GM18511 (cell line): ENCODE results near the gene TENM4.

Experiments
- ATAC-seq: cut with Tn5 transposase; IDR thresholded peaks from one replicate; pipeline ENCODE4 v1.9.1; 2021; ENCODE audit warnings: mild to moderate bottlenecking, moderate library complexity; ENCODE audit not compliant: unreplicated experiment

The TENM4 gene

GRCh38 chr11:79097246-79097875 lies 343.5 kb downstream of the TENM4 start:
- ATAC-seq = no peak

- no peak for ATAC-seq
These were observed 345.4 kb downstream of the TENM4 start for GRCh38 chr11:79095424-79095823.

GRCh38 chr11:79094616-79095015 lies 346.2 kb downstream of the TENM4 start:
- no peak for ATAC-seq

- ATAC-seq = no peak
These were observed 348.0 kb downstream of the TENM4 start for GRCh38 chr11:79092791-79093353.

GRCh38 chr11:79090191-79090705 lies 350.6 kb downstream of the TENM4 start:
- ATAC-seq = no peak

- ATAC-seq = no peak
These were observed 351.2 kb downstream of the TENM4 start for GRCh38 chr11:79089601-79090000.

- no peak for ATAC-seq
These were observed 351.9 kb downstream of the TENM4 start for GRCh38 chr11:79088967-79089366.

- ATAC-seq = no peak
These were observed 352.9 kb downstream of the TENM4 start for GRCh38 chr11:79087961-79088318.

- no peak for ATAC-seq
These were observed 353.4 kb downstream of the TENM4 start for GRCh38 chr11:79087238-79087960.

- ATAC-seq = no peak
These were observed 354.8 kb downstream of the TENM4 start for GRCh38 chr11:79086056-79086455.

- no peak for ATAC-seq
These were observed 356.4 kb downstream of the TENM4 start for GRCh38 chr11:79084382-79084781.

- ATAC-seq = no peak
These were observed 357.5 kb downstream of the TENM4 start for GRCh38 chr11:79083352-79083751.

- ATAC-seq = no peak
These were observed 357.9 kb downstream of the TENM4 start for GRCh38 chr11:79082907-79083306.

GRCh38 chr11:79082280-79082679 lies 358.6 kb downstream of the TENM4 start:
- no peak for ATAC-seq

- ATAC-seq = no peak
These were observed 359.3 kb downstream of the TENM4 start for GRCh38 chr11:79081471-79082031.

GRCh38 chr11:79080551-79080950 lies 360.3 kb downstream of the TENM4 start:
- ATAC-seq = no peak

- no peak for ATAC-seq
These were observed 361.8 kb downstream of the TENM4 start for GRCh38 chr11:79078999-79079398.

GRCh38 chr11:79078456-79078855 lies 362.4 kb downstream of the TENM4 start:
- no peak for ATAC-seq

- no peak for ATAC-seq
These were observed 363.0 kb downstream of the TENM4 start for GRCh38 chr11:79077702-79078330.

GRCh38 chr11:79076526-79077115 lies 364.2 kb downstream of the TENM4 start:
- ATAC-seq = no peak

GRCh38 chr11:79074547-79074946 lies 366.3 kb downstream of the TENM4 start:
- ATAC-seq = no peak
